ENCODE data around the gene RIMS1.

- no peak for TF ChIP-seq CTCF (IDR thresholded peaks at IDR 0.05; ENCODE audit: insufficient read depth, low read depth, low read length)
- TF ChIP-seq EZH2 (IDR thresholded peaks at IDR 0.05; ENCODE audit: insufficient read depth, low read length), result no peak
These were observed 430.5 kb downstream of the RIMS1 start for GRCh38 chr6:72316675-72317380.

All from astrocyte (in vitro differentiated cells and primary cell).